HepG2 (cell line): Measurements from ENCODE around the gene SPAG4. TPM values are rescaled to one million over a fixed set of nuclear protein-coding genes. Genes with fewer than 3 reads are reported as not detected.
A peak's percentile ranks its signal among the peaks of the same experiment; 100 is the strongest.

Source experiments
- CTCF ChIP-seq: sonication (generic); formaldehyde crosslinking; IDR thresholded peaks from 2 replicates; pipeline ENCODE4 v1.5.0; 2020; ENCODE audit warnings: mild to moderate bottlenecking, missing genetic modification reagents, moderate library complexity
- KLF12 ChIP-seq: sonication (generic); formaldehyde crosslinking; IDR thresholded peaks from 2 replicates; pipeline ENCODE4 v1.4.0; 2020; ENCODE audit warnings: missing genetic modification reagents, borderline replicate concordance
- MXD1 ChIP-seq: sonication (generic); formaldehyde crosslinking; IDR thresholded peaks from 2 replicates; pipeline ENCODE4 v1.4.0; 2020; ENCODE audit warnings: mild to moderate bottlenecking, missing genetic modification reagents
- MXD3 ChIP-seq: IDR thresholded peaks from 2 replicates; pipeline ENCODE4 v1.6.1; 2016; ENCODE audit warnings: mild to moderate bottlenecking, missing biosample characterization, missing genetic modification reagents
- MYC ChIP-seq: sonication (generic); formaldehyde crosslinking; IDR thresholded peaks from 2 replicates; pipeline ENCODE4 v1.9.0; 2021; ENCODE audit warnings: missing genetic modification reagents, borderline replicate concordance
- POGZ ChIP-seq: sonication (generic); formaldehyde crosslinking; IDR thresholded peaks from 2 replicates; pipeline ENCODE4 v1.4.0; 2020; ENCODE audit warnings: mild to moderate bottlenecking, missing genetic modification reagents
- RAD21 ChIP-seq: fragments of 450-650 bp; formaldehyde crosslinking; IDR thresholded peaks from 2 replicates; pipeline ENCODE4 v1.5.0; 2020; ENCODE audit warnings: mild to moderate bottlenecking
- REL ChIP-seq: sonication (generic); formaldehyde crosslinking; conservative IDR thresholded peaks from 2 replicates; pipeline ENCODE4 v1.8.0; 2022; ENCODE audit warnings: mild to moderate bottlenecking, missing genetic modification reagents, moderate library complexity
- RFXAP ChIP-seq: sonication (generic); formaldehyde crosslinking; IDR thresholded peaks from 2 replicates; pipeline ENCODE4 v1.4.0; 2020; ENCODE audit warnings: missing genetic modification reagents, borderline replicate concordance
- SCMH1 ChIP-seq: sonication (generic); formaldehyde crosslinking; IDR thresholded peaks from 2 replicates; pipeline ENCODE4 v1.9.0; 2021; ENCODE audit warnings: missing genetic modification reagents, mild to moderate bottlenecking, borderline replicate concordance
- SMC3 ChIP-seq: IDR thresholded peaks from 2 replicates; pipeline ENCODE4 v1.6.1; 2011; ENCODE audit warnings: low read length, improper control_type of control experiment
- SPEN ChIP-seq: sonication (generic); formaldehyde crosslinking; IDR thresholded peaks from 2 replicates; pipeline ENCODE4 v1.5.1; 2020; ENCODE audit warnings: low read depth, mild to moderate bottlenecking, missing genetic modification reagents
- SSRP1 ChIP-seq: IDR thresholded peaks from 2 replicates; pipeline ENCODE4 v1.6.1; 2016; ENCODE audit warnings: control low read depth
- TBP ChIP-seq: sonication (generic); formaldehyde crosslinking; IDR thresholded peaks from 2 replicates; pipeline ENCODE4 v1.5.0; 2020; ENCODE audit warnings: missing genetic modification reagents
- ZBTB7A ChIP-seq: sonication (generic); formaldehyde crosslinking; IDR thresholded peaks from 2 replicates; pipeline ENCODE4 v1.8.0; 2022; ENCODE audit warnings: mild to moderate bottlenecking, missing genetic modification reagents
- ZBTB8A ChIP-seq: sonication (generic); formaldehyde crosslinking; IDR thresholded peaks from 2 replicates; pipeline ENCODE4 v1.4.0; 2020; ENCODE audit warnings: mild to moderate bottlenecking, low read depth, missing genetic modification reagents, borderline replicate concordance
- ZFP82 ChIP-seq: sonication (generic); formaldehyde crosslinking; IDR thresholded peaks from 2 replicates; pipeline ENCODE4 v1.5.1; 2020; ENCODE audit warnings: mild to moderate bottlenecking, missing genetic modification reagents, borderline replicate concordance
- ZNF253 ChIP-seq: sonication (generic); formaldehyde crosslinking; IDR thresholded peaks from 2 replicates; pipeline ENCODE4 v1.8.0; 2022; ENCODE audit warnings: mild to moderate bottlenecking, missing genetic modification reagents, borderline replicate concordance
- ZNF451 ChIP-seq: sonication (generic); formaldehyde crosslinking; IDR thresholded peaks from 2 replicates; pipeline ENCODE4 v1.5.0; 2020; ENCODE audit warnings: mild to moderate bottlenecking, missing genetic modification reagents
- ZNF556 ChIP-seq: sonication (generic); formaldehyde crosslinking; IDR thresholded peaks from 2 replicates; pipeline ENCODE4 v1.4.0; 2020; ENCODE audit warnings: mild to moderate bottlenecking, missing genetic modification reagents, borderline replicate concordance
- ZNF687 ChIP-seq: sonication (generic); formaldehyde crosslinking; IDR thresholded peaks from 2 replicates; pipeline ENCODE4 v1.5.1; 2020; ENCODE audit warnings: mild to moderate bottlenecking, missing genetic modification reagents, moderate library complexity
- ZZZ3 ChIP-seq: sonication (generic); formaldehyde crosslinking; IDR thresholded peaks from 2 replicates; pipeline ENCODE4 v1.4.0; 2020; ENCODE audit warnings: missing genetic modification reagents, mild to moderate bottlenecking, borderline replicate concordance
- polyA plus RNA-seq, 8 experiments: library from polyadenylated mRNA; depleted of rRNA in 3 of 8; stranded (reverse) in 7 of 8; unstranded in 1 of 8; fragments of >200 nt; fragmentation: Illumina TruSeq in 4 of 8; extraction: Trizol in 4 of 8; gene quantifications; 2 replicates each; pipeline versions ENCODE4 v1.2.1 to v1.2.3, GENCODE V29; 2011 to 2016; ENCODE audit warnings: low read depth in 4 of 8, missing spikeins in 1 of 8, mixed read lengths in 1 of 8; ENCODE audit not compliant: insufficient read depth in 1 of 8
- total RNA-seq, 5 experiments: library from RNA; depleted of rRNA; stranded (reverse); fragments of >200 nt; fragmentation: Illumina TruSeq; extraction: Trizol; gene quantifications; 2 replicates each; pipeline ENCODE4 v1.2.3, GENCODE V29; 2016; ENCODE audit warnings: low read depth in 1 of 5

The SPAG4 gene
- total and polyA plus RNA-seq, 2 of the 13 experiments (the other 11 are each of a cell fraction or from before 2014, with no cell fraction given), result 5.8 to 137 TPM

GRCh38 chr20:35600993-35601973 lies 14.3 kb upstream of the SPAG4 start (continued):
- TF ChIP-seq ZNF451 (CRISPR knock-in tag) (peak; percentile 82; the same call in 1 of the 2 replicates), SCMH1 (0 out of 2 replicates have a peak, but pooled peaks have one; percentile 55), MXD1 (peak; percentile 93), ZBTB7A (no peak), ZNF556 (CRISPR knock-in tag) (0 out of 2 replicates have a peak, but pooled peaks have one; percentile 50), SMC3 (no peak), MYC (CRISPR knock-in tag) (peak; percentile 54), TBP (CRISPR knock-in tag) (no peak), SPEN (no peak; the same call in 1 of the 2 replicates), MXD3 (CRISPR knock-in tag) (peak; percentile 29; the same call in 1 of the 2 replicates), REL (CRISPR knock-in tag) (0 out of 2 replicates have a peak, but pooled peaks have one; percentile 45), ZNF687 (CRISPR knock-in tag) (peak; percentile 92), SSRP1 (CRISPR knock-in tag) (no peak), ZFP82 (no peak), KLF12 (CRISPR knock-in tag) (peak; percentile 34; the same call in 1 of the 2 replicates), CTCF (CRISPR knock-in tag) (peak; percentile 81), RAD21 (peak; percentile 60), POGZ (CRISPR knock-in tag) (peak; percentile 68), ZZZ3 (0 out of 2 replicates have a peak, but pooled peaks have one; percentile 61), ZBTB8A (no peak), RFXAP (CRISPR knock-in tag) (0 out of 2 replicates have a peak, but pooled peaks have one; percentile 63), ZNF253 (CRISPR knock-in tag) (peak; percentile 86; the same call in 1 of the 2 replicates)
